ENCODE measurements around the gene ERC1. TPM values are rescaled to one million over a fixed set of nuclear protein-coding genes. Genes with fewer than 3 reads are reported as not detected.

ERC1 gene
- total and polyA plus RNA-seq, 2 of the 4 experiments (the other 2 are of a cell fraction), result 11.6 to 25.6 TPM

GRCh38 chr12:1132311-1132710 is 141.3 kb downstream of the ERC1 start:
- intact Hi-C loops (cut with micrococcal nuclease), result no loop called here
- Histone ChIP-seq H3K27ac (ENCODE audit: insufficient read depth, low read length) (no peak overlapping the region), H2BK120ac (ENCODE audit: low read depth, low read length) (no peak overlapping the region), H3K14ac (replicated peaks; ENCODE audit: low read depth, low read length) (no peak overlapping the region), H4K8ac (ENCODE audit: low read depth in 2 of 2, low read length in 2 of 2) (no peak overlapping the region), H3K27me3 (ENCODE audit: control insufficient read depth, insufficient read depth, low read length) (no peaks in the 10 kb centered on the region), H2AK5ac (ENCODE audit: low read depth, low read length) (no peak overlapping the region), H4K20me1 (ENCODE audit: insufficient read depth, low read length) (no peaks in the 10 kb centered on the region), H3K9me3 (ENCODE audit: control insufficient read depth, insufficient read depth, low read length) (no peaks in the 10 kb centered on the region), H4K5ac (ENCODE audit: low read depth, low read length) (no peak overlapping the region), H3K9me1 (ENCODE audit: insufficient read depth, low read length) (no peaks in the 10 kb centered on the region), H2AK9ac (replicated peaks; ENCODE audit: low read depth, low read length, poor library complexity) (no peak overlapping the region), H4K91ac (ENCODE audit: insufficient read depth, low read depth, low read length) (no peak overlapping the region), H3K4me1 (ENCODE audit: control insufficient read depth, insufficient read depth, low read length) (no peaks in the 10 kb centered on the region), H3K4ac (ENCODE audit: low read depth, low read length) (no peak overlapping the region), H2BK15ac (ENCODE audit: low read depth, low read length) (no peak overlapping the region), H3K4me3 (ENCODE audit: insufficient read depth, low read depth, low read length) (no peak overlapping the region), H3K79me1 (ENCODE audit: low read depth in 1 of 2, low read length in 2 of 2) (peaks cover 6 to 14% of the 10 kb centered on the region in 2 experiments; a peak in 3 of 4 replicates), H3K4me2 (ENCODE audit: low read depth, low read length) (no peak overlapping the region), H3K18ac (ENCODE audit: low read depth, low read length) (no peak overlapping the region), H2AFZ (replicated peaks; ENCODE audit: low read length, poor library complexity) (no peak overlapping the region), H2BK5ac (ENCODE audit: low read depth, low read length, poor library complexity, severe bottlenecking) (no peak overlapping the region), H3K9ac (ENCODE audit: low read depth, low read length) (no peak overlapping the region), H3K23ac (ENCODE audit: low read depth, low read length) (no peak overlapping the region), H2BK20ac (ENCODE audit: low read depth, low read length) (no peak overlapping the region), H3K56ac (ENCODE audit: extremely low read depth, insufficient read depth, low read length) (no peak overlapping the region), H3K36me3 (ENCODE audit: control insufficient read depth, insufficient read depth, low read length) (peaks cover 4% of the 10 kb centered on the region; the same call in 1 of the 2 replicates)
- ChIA-PET CTCF (no interaction called here), POLR2A (ENCODE audit: unreplicated experiment) (no interaction called here)
- TF ChIP-seq NFE2L2 (IDR thresholded peaks at IDR 0.05; ENCODE audit: low read depth, low read length) (no peak), FOS (IDR thresholded peaks at IDR 0.05; ENCODE audit: low read depth, low read length) (no peak), RFX5 (IDR thresholded peaks at IDR 0.05; ENCODE audit: low read depth, low read length) (no peak)
- BruUV-seq (replicated peaks), result no TSS peak
- DNase-seq (no peak), ATAC-seq (ENCODE audit: low read depth) (no peak)
- in situ Hi-C loops (cut with MboI; ENCODE audit: low sequenced_read_pairs), result no loop called here
- WGBS, 2 experiments (ENCODE audit: extremely low coverage in 2 of 2, insufficient read length in 1 of 2), result 97% methylated on average over 4 of the region's 6 CpGs; no CpG with 5 or more reads in 1 of the 2 experiments
- dilution Hi-C loops (cut with HindIII; ENCODE audit: low sequenced_read_pairs, unreplicated experiment), result no loop called here
